HG02884 (cell line): ENCODE results near the gene TMEM120B.

Source experiments
- ATAC-seq: cut with Tn5 transposase; IDR thresholded peaks from one replicate; pipeline ENCODE4 v1.9.1; 2021; ENCODE audit warnings: mild to moderate bottlenecking, moderate library complexity; ENCODE audit not compliant: unreplicated experiment

Gene TMEM120B

DNA sequence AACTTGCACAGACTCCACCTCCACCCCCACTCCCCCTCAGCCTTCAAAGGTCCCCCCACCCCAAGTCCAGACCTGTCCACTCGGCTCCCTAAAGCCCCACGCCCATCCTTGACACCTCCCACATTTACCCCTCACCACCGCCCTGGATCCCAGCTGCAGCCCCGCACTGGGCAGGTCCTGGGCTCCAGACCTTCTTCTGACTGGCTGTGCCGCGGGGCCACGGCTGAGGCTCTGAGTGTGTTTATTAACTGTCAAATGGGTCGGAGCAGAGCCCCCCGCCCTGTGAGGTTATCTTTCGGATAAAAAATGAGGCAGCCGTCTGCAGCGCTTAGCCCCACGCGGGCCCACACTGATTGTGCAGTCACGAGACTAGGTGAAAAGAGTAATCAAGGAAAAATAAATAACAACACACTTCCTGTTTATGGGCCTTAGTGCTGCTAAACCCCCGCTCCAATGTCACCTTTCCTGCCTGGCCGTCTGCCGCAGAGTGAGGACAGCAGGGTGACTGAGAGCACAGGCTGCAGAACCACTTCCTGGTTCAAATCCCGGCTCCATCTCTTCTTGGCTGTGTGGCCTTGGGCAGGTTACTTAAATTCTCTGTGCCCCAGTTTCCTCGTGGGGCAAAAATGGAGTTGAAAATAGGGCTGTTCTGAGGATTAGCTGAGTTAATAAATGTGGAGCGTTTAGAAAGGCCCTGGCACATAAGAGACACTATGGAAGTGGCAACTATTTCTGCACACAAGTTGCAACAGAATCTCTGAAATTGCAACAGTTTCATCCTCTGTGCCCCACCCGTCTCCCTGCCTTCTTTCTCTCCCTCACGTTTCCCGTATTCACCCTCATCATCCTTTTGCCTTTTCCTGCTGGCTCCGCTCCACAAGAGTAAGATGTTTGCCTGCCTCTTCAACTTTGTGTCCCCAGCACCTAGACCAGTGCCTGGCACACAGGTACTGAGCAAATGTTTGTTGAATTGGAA, 100.7 kb downstream of the TMEM120B start:
- ATAC-seq: no peak

DNA sequence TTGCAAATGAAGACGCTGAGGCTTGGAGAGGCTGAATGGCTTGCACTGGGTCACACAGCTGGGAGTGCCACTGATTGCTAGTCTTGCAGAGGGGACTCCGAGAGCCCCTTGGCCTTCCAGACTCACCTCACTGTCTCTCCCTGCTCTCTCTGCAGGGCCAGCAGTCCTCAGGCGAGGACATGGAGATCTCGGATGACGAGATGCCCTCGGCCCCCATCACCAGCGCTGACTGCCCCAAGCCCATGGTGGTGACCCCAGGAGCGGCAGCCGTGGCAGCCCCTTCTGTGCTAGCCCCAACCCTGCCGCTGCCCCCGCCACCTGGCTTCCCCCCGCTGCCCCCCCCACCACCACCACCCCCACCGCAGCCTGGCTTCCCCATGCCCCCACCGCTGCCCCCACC, 101.4 kb downstream of the TMEM120B start:
- no peak for ATAC-seq

DNA sequence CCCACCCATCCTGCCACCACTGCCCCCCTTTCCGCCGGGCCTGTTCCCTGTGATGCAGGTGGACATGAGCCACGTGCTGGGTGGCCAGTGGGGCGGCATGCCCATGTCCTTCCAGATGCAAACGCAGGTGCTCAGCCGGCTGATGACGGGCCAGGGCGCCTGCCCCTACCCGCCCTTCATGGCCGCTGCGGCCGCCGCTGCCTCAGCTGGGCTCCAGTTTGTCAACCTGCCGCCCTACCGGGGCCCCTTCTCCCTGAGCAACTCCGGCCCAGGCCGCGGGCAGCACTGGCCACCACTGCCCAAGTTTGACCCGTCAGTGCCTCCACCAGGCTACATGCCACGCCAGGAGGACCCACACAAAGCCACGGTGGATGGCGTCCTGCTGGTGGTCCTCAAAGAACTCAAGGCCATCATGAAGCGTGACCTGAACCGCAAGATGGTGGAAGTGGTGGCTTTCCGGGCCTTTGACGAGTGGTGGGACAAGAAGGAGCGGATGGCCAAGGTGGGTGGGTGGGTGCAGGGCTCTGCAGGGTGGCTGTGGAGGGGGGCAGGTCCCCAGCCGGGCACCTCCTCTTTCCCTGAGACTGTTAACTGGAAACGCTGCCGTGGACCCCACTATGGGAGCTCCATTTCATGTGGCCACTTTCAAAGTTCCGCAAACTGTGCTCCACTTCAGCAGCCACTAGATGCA, 102.0 kb downstream of the TMEM120B start:
- ATAC-seq: no peak

DNA sequence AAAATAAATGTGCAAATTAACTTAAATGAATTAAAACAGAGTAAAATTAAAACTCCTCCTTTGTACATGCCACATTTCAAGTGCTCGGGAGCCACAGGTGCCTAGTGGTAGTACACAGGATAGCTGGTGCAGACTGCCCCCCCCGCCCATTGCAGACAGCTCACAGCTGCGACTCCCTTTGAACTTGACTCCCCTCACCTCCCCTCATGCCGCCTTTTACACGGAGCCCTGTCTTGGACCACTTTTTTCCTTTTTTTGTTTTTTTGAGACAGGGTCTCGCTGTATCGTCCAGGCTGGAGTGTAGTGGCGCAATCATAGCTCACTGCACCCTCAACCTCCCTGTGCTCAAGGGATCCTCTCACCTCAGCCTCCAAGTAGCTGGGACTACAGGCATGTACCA, 102.7 kb downstream of the TMEM120B start:
- no peak for ATAC-seq

DNA sequence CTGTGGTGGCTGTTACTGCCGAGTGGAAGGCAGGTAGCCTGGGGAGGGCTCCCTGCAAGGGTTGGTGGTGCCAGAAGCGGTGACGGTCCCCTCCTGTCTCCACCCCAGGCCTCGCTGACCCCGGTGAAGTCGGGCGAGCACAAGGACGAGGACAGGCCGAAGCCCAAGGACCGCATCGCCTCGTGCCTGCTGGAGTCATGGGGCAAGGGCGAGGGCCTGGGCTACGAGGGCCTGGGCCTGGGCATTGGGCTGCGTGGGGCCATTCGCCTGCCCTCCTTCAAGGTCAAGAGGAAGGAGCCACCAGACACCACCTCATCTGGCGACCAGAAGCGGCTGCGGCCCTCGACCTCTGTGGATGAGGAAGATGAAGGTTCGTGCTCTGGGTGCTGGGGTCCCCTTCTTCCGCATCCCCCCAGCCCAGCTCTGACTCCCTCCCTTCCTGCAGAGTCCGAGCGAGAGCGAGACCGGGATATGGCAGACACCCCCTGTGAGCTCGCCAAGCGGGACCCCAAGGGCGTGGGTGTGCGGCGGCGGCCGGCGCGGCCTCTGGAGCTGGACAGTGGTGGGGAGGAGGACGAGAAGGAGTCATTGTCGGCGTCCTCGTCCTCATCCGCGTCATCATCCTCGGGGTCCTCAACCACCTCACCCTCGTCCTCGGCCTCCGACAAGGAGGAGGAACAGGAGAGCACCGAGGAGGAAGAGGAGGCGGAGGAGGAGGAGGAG, 104.5 kb downstream of the TMEM120B start:
- no peak for ATAC-seq

DNA sequence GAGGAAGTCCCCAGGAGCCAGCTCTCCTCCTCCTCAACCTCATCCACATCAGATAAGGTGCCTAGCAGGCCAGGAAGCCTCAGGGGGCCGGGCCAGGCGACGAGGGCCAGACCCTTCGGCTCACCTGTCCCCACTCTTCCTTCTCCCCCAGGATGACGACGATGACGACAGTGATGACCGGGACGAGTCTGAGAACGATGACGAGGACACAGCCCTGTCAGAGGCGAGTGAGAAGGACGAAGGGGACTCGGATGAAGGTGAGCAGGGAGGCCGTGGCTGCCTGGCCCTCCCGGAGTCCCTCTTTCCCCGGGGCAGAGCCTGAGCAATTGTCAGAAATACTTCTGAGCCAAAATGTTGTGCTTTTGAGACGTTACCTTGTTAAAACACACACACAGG, 105.1 kb downstream of the TMEM120B start:
- ATAC-seq: no peak

DNA sequence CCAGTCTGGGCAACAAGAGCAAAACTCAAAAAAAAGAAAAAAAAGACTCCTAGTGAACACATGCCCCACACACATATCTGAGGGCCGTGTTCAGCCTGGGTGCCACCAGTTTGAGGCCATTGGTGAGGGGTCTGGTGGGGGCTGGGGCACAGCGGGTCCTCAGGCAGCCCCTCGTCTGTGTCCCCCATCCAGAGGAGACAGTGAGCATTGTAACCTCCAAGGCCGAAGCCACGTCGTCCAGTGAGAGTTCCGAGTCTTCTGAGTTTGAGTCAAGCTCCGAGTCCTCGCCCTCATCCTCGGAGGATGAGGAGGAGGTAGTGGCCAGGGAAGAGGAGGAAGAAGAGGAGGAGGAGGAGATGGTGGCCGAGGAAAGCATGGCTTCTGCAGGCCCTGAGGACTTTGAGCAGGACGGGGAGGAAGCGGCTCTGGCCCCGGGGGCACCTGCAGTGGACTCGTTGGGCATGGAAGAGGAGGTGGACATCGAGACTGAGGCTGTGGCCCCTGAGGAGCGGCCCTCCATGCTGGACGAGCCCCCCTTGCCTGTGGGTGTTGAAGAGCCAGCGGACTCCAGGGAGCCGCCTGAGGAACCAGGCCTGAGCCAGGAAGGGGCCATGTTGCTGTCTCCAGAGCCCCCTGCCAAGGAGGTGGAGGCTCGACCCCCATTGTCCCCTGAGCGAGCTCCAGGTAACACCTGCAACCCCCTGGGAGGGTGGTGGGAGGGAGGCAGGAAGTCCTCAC, 106.8 kb downstream of the TMEM120B start:
- no peak for ATAC-seq

DNA sequence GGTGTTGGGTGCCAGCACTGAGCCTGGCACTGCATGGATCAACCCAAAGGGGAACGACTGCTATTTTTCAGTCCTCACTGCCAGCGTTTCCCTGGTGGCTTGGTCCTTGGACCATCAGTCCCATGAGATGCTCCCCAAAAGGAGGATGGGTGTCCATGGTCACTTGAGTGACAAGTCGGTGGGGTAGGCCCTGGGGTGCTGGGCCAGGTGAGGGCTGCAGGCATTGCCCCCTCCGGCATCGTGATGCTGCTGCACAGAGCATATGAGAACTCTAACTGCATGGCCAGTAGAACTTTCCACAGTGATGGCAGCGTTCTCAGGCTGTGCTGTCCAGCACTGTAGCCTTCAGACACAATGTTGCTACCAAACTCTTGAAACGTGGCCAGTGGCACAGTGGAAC, 107.5 kb downstream of the TMEM120B start:
- no peak for ATAC-seq

DNA sequence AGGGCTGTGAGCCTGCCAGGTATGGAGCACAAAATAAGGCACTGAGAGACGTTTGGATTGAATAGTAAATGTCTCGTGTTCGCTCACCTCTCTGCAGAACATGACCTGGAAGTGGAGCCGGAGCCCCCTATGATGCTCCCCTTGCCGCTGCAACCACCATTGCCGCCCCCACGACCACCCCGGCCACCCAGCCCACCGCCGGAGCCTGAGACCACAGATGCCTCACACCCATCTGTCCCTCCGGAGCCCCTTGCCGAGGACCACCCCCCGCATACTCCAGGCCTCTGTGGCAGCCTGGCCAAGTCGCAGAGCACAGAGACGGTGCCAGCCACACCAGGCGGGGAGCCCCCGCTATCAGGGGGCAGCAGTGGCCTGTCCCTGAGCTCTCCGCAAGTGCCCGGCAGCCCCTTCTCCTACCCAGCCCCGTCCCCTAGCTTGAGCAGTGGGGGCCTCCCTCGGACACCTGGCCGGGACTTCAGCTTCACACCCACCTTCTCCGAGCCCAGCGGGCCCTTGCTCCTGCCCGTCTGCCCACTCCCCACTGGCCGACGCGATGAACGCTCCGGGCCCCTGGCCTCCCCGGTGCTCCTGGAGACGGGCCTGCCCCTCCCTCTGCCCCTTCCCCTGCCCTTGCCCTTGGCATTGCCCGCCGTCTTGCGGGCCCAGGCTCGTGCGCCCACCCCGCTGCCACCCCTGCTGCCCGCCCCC, 110.0 kb downstream of the TMEM120B start:
- ATAC-seq: no peak

DNA sequence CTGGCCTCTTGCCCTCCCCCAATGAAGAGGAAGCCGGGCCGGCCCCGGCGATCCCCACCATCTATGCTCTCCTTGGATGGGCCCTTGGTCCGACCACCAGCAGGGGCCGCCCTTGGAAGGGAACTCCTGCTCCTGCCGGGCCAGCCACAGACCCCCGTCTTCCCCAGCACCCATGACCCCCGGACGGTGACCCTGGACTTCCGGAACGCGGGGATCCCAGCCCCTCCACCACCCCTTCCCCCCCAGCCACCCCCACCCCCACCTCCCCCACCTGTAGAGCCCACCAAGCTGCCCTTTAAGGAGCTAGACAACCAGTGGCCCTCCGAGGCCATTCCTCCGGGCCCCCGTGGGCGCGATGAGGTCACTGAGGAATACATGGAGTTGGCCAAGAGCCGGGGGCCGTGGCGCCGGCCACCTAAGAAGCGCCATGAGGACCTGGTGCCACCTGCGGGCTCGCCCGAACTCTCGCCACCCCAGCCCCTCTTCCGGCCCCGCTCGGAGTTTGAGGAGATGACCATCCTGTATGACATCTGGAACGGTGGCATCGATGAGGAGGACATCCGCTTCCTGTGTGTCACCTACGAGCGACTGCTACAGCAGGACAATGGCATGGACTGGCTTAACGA, 110.7 kb downstream of the TMEM120B start:
- ATAC-seq: no peak

DNA sequence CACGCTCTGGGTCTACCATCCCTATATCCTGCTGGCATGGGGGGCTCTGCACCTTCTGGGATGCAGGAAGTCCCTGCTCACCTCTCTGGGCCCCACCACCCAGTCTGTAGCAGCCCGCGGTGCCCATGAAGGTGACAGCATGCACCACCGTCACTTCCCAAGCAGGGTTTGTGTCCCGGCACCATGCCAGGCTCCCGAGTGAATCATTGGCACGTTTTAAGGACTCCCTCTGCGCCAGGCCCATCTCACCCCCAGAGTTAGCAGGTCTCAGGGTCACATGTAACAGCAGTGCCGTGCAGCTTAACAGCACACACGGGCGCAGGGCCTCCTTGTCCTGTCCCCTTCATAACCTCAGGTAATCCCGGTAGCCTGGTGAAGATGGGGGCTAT, 111.2 kb downstream of the TMEM120B start:
- no peak for ATAC-seq

DNA sequence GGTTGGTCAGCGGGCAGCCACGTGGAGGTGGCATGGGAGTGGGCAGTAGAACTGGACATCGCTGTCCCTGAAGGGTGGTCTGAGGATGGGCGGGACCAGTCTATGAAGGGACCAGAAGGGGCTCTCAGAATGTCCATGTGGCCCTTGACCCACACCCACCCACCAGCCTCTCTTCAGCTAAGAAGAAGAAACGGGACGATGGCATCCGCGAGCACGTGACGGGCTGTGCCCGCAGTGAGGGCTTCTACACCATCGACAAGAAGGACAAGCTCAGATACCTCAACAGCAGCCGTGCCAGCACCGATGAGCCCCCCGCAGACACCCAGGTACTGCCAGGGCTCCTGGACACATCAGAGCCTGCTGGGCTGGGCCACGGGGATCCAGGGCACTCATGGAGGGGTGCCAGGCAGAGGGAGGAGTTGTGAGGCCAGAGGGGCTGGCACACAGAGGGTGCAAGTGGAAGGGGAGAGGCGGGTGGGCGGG, 112.5 kb downstream of the TMEM120B start:
- no peak for ATAC-seq

DNA sequence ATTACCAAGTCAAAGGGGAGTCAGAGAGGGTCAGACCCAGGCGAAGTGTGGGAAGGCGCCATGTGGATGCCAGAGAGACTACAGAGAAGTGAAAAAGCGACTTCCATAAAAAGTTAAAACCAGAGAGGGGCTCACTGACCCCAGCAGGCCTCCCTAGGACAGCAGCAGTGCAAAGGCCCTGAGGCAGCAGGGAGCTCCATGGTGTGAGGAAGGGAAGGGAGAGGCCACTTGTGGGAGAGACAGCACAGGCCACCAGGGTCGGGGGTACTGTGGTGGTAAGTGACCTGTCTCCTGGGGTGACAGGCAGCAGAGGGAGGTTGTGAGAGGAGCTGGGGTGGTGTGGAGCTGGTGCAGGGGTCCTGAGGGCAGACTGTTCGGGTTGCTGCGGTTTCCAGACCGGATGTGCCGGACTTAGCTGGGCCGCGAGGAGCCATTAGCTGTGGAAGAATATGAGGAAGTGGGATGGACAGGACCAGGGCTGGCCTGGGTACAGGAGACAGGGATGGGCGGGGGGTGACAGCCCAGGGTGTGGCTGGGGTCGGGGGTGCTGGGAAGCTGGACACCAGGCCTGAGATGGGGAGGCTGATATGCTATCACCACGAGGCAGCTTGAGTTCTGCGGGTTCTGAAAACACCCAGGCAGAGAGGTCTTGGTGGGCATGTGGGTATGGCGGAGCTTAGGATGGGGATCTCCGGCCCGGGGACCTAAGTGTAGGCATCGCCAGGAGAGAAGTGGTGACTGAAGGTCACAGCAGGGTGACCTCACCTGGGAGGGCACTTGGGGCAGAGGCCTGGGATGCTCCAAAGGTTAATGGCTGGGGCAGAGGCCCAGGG, 114.0 kb downstream of the TMEM120B start:
- no peak for ATAC-seq

DNA sequence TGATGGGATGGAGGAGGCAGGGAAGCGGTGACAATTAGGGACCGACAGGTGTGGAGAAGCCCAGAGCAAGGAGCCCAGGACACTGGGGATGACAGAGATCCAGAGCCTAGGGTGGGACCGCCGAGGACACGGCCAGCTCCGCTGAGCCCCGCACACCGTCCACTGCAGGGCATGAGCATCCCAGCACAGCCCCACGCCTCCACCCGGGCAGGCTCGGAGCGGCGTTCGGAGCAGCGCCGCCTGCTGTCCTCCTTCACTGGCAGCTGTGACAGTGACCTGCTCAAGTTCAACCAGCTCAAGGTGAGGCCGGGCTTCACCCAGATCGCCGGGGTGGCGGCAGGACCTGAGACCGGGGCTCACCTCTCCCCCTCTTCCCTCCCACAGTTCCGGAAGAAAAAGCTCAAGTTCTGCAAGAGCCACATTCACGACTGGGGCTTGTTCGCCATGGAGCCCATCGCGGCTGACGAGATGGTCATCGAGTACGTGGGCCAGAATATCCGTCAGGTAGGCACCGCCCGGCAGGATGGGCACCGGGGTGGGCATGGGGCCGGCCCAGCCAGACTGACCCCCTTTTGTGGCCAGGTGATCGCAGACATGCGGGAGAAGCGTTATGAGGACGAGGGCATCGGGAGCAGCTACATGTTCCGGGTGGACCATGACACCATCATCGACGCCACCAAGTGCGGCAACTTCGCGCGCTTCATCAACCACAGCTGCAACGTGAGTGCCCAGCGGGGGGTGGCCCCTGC, 115.0 kb downstream of the TMEM120B start:
- no peak for ATAC-seq

DNA sequence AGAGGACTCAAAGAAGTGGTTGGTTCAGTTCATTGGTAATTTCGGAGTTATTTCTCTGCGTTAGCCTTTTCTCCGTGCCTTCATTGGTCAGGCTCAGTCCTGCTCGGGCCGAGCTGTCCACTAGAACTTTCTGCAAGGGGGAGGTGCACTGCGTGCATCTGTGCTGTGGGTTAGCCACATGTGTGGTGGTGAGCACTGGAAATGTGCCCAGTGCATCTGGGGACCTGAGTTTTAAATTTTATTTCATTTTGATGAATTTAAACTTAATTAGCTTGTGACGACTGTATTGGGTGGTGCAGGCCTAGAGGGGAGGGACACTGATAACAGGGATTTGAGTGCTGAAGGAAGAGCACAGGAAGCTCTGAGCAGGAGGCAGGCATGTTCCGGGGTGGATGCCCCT, 115.8 kb downstream of the TMEM120B start:
- no peak for ATAC-seq

DNA sequence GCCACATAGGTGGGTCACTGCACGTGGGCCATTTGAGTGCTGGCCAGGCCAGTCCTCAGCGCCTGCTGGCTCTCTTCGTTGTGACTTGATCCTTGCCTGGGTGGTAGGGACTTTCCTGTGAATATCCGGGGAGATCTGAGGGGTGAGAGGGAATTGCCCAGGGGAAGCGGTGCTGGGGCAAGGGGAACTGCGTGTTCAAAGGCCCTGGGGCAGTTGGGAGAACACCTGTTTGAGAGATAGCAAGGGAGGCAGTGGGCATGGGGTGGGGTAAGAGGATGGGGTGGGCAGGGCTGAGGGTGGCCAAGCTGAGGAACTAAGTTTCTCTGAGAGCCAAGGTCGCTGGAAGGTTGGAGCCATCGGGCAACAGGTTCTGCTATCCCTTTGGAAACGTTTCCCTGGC, 116.3 kb downstream of the TMEM120B start:
- ATAC-seq: no peak

DNA sequence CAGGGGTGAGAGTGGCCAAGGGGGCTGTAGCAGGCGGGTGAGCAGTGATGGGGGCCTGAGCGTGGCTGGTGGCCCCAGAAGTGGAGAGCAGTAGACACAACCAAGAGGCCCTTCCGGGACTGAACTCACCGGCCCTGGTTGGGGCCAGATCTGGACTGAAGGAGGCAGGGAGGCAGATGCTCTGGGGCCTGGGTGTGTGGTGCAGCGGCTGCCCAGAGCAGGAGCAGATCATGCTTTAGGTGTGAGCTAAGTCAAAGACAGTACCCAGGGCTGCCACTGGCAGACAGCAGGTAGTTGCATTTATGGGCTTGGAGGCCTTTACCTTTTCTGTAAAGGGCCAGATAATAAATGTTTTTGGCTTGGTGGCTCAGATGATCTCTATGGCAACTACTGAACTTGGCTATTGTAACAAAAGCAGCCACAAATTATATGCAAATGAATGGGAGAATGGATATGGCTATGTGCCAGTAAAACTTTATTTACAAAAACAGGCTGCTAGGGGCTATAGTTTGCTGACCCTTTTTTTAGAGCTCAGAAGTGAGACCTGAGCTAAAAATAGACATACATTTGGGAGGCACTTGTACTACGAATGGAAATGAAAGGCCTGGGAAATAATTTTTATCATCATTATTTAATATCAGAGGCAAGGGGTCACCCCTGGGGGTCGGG, 116.8 kb downstream of the TMEM120B start:
- no peak for ATAC-seq

DNA sequence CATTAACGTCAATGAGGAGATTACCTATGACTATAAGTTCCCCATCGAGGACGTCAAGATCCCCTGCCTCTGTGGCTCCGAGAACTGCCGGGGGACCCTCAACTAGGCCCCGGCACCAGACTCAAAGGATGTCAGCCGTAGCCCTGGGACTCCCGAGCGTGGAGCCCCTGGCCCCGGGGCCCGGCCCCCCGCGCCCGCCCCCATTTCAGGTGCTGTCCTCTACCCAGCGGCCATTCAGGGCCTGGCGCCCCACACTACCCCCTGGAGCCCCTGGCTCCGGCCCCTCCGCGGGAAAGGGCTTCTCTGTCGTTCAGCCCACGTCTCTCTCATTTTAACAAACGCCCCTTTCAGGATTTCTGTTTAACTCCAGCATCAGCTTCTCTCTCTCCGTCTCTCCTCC, 117.6 kb downstream of the TMEM120B start:
- no peak for ATAC-seq
